NCI-H748 (cell line): ENCODE measurements around the gene B3GALT4.
"Not testable (repeated sequence)": the region's sequence is repeated elsewhere in the genome, so short reads cannot be mapped to it uniquely, and the experiment has no call there.

Source experiments
- DNase-seq: peaks from one replicate; lab custom pipeline; 2025; ENCODE audit not compliant: unreplicated experiment; lab: John Stamatoyannopoulos, UW

B3GALT4 gene

GRCh38 chr6:33276864-33277662 lies at the start of gene B3GALT4:
TSS of gene B3GALT4 (plus strand) at chr6:33277123. CDS start at chr6:33277420, 297 bp downstream.
- peak; percentile 94 for DNase-seq

- no peak for DNase-seq
Measured at GRCh38 chr6:33235221-33235634, 41.7 kb upstream of the B3GALT4 start.

- DNase-seq = no peak
Measured at GRCh38 chr6:33236328-33236727, 40.6 kb upstream of the B3GALT4 start.

GRCh38 chr6:33236852-33237251 lies 40.1 kb upstream of the B3GALT4 start:
- no peak for DNase-seq

GRCh38 chr6:33237741-33238140 lies 39.2 kb upstream of the B3GALT4 start:
- DNase-seq = no peak

- no peak for DNase-seq
Measured at GRCh38 chr6:33241968-33242367, 35.0 kb upstream of the B3GALT4 start.

- no peak for DNase-seq
Measured at GRCh38 chr6:33243476-33243875, 33.4 kb upstream of the B3GALT4 start.

- DNase-seq = peak; percentile 90
Measured at GRCh38 chr6:33247977-33248642, 28.8 kb upstream of the B3GALT4 start.

GRCh38 chr6:33248643-33248931 lies 28.3 kb upstream of the B3GALT4 start:
- DNase-seq = peak; percentile 81

- peak; percentile 100 for DNase-seq
Measured at GRCh38 chr6:33248932-33249731, 27.8 kb upstream of the B3GALT4 start.

- DNase-seq = no peak
Measured at GRCh38 chr6:33249732-33250630, 26.9 kb upstream of the B3GALT4 start.

GRCh38 chr6:33250731-33251130 lies 26.2 kb upstream of the B3GALT4 start:
- DNase-seq = no peak

GRCh38 chr6:33251395-33252012 lies 25.4 kb upstream of the B3GALT4 start:
- no peak for DNase-seq

GRCh38 chr6:33252759-33253158 lies 24.2 kb upstream of the B3GALT4 start:
- no peak for DNase-seq

- DNase-seq = no peak
Measured at GRCh38 chr6:33254591-33254990, 22.3 kb upstream of the B3GALT4 start.

GRCh38 chr6:33259032-33259431 lies 17.9 kb upstream of the B3GALT4 start:
- no peak for DNase-seq

GRCh38 chr6:33262490-33262889 lies 14.4 kb upstream of the B3GALT4 start:
- not testable (repeated sequence) for DNase-seq

- no peak for DNase-seq
Measured at GRCh38 chr6:33264015-33264414, 12.9 kb upstream of the B3GALT4 start.

- peak; percentile 58 for DNase-seq
Measured at GRCh38 chr6:33271117-33271467, 5.8 kb upstream of the B3GALT4 start.

GRCh38 chr6:33271468-33272274 lies 5.3 kb upstream of the B3GALT4 start, which contains the start of the genes RPS18 and VPS52:
TSS of gene RPS18 (plus strand) at chr6:33272075. CDS start at chr6:33272120, 45 bp downstream.
TSS of gene VPS52 (minus strand) at chr6:33271876. CDS start at chr6:33271675, 201 bp downstream.
- DNase-seq = peak; percentile 99
